NT2/D1 (cell line): Measurements from ENCODE around the gene ZNF197.
A peak's percentile ranks its signal among the peaks of the same experiment; 100 is the strongest.

Experiments
- DNase-seq: peaks from one replicate; pipeline ENCODE4 v3.0.0-alpha.2; 2011; ENCODE audit warnings: low read depth, low spot score
- H3K27me3 ChIP-seq: 2 replicates; pipeline ENCODE4 v1.6.0; 2011; ENCODE audit warnings: mild to moderate bottlenecking; ENCODE audit not compliant: insufficient read length, insufficient read depth
- H3K36me3 ChIP-seq: 2 replicates; pipeline ENCODE4 v1.6.1; 2011; ENCODE audit warnings: mild to moderate bottlenecking, low read length, mixed read lengths; ENCODE audit not compliant: insufficient read depth, insufficient read length
- H3K4me1 ChIP-seq: 2 replicates; pipeline ENCODE4 v1.5.1; 2011; ENCODE audit not compliant: insufficient read depth, insufficient read length
- H3K4me3 ChIP-seq: 2 replicates; pipeline ENCODE4 v1.5.1; 2011; ENCODE audit warnings: low read depth; ENCODE audit not compliant: insufficient read length
- H3K9ac ChIP-seq: 2 replicates; pipeline ENCODE4 v1.6.0; 2011; ENCODE audit warnings: low read depth; ENCODE audit not compliant: insufficient read length
- H3K9me3 ChIP-seq: 2 replicates; pipeline ENCODE4 v1.5.1; 2011; ENCODE audit warnings: mild to moderate bottlenecking, low read length; ENCODE audit not compliant: insufficient read depth
- SUZ12 ChIP-seq: IDR thresholded peaks from 2 replicates; pipeline ENCODE4 v1.6.1; 2011; ENCODE audit not compliant: insufficient read length, insufficient read depth; ENCODE audit errors: extremely low read depth
- YY1 ChIP-seq: IDR thresholded peaks from 2 replicates; pipeline ENCODE4 v1.6.1; 2011; ENCODE audit not compliant: insufficient read length, insufficient read depth
- ZNF274 ChIP-seq: IDR thresholded peaks from 2 replicates; pipeline ENCODE4 v1.6.1; 2011; ENCODE audit warnings: mild to moderate bottlenecking, low read depth, low read length

The ZNF197 gene

GRCh38 chr3:44643024-44643423, 18.2 kb downstream of the ZNF197 start:
- Histone ChIP-seq H3K36me3 (peaks cover 53% of the 10 kb centered on the region), H3K27me3 (no peaks in the 10 kb centered on the region), H3K9me3 (peaks cover 34% of the 10 kb centered on the region), H3K4me1 (no peaks in the 10 kb centered on the region), H3K4me3 (no peak overlapping the region), H3K9ac (no peak overlapping the region)
- no peak for DNase-seq
- TF ChIP-seq ZNF274 (no peak), SUZ12 (no peak), YY1 (no peak)

GRCh38 chr3:44647771-44648170, 22.9 kb downstream of the ZNF197 start:
- H3K9me3 ChIP-seq, result peaks cover 13% of the 10 kb centered on the region
- H3K4me3 ChIP-seq, result no peak overlapping the region
- no peaks in the 10 kb centered on the region for H3K4me1 ChIP-seq
- no peak for DNase-seq
- peaks cover 46% of the 10 kb centered on the region for H3K36me3 ChIP-seq
- TF ChIP-seq ZNF274 (no peak), SUZ12 (no peak), YY1 (no peak)
- no peak overlapping the region for H3K9ac ChIP-seq
- H3K27me3 ChIP-seq, result no peaks in the 10 kb centered on the region

- Histone ChIP-seq H3K36me3 (peaks cover 46% of the 10 kb centered on the region), H3K9ac (peak within 1 kb of the TSS; percentile 95), H3K27me3 (no peaks in the 10 kb centered on the region), H3K9me3 (peaks cover 4% of the 10 kb centered on the region; the same call in 1 of the 2 replicates), H3K4me3 (peak within 1 kb of the TSS; percentile 85), H3K4me1 (no peaks in the 10 kb centered on the region)
- peak; percentile 89 for DNase-seq
- no peak for TF ChIP-seq YY1
- no peak for TF ChIP-seq SUZ12
- no peak for TF ChIP-seq ZNF274
These were observed 23.9 kb downstream of the ZNF197 start, which contains the start of gene ZNF35 for GRCh38 chr3:44648564-44649229. Gene ZNF35 (plus strand): TSS chr3:44648732. CDS start chr3:44651068, 2,336 bp downstream.

- no peak for DNase-seq
- peaks cover 47% of the 10 kb centered on the region for H3K36me3 ChIP-seq
- no peaks in the 10 kb centered on the region for H3K27me3 ChIP-seq
- no peaks in the 10 kb centered on the region for H3K9me3 ChIP-seq
- no peaks in the 10 kb centered on the region for H3K4me1 ChIP-seq
- TF ChIP-seq ZNF274 (no peak), YY1 (no peak), SUZ12 (no peak)
- H3K9ac ChIP-seq, result no peak overlapping the region
- H3K4me3 ChIP-seq, result no peak overlapping the region
These were observed 24.9 kb downstream of the ZNF197 start for GRCh38 chr3:44649709-44650108.

GRCh38 chr3:44654039-44654438, 29.2 kb downstream of the ZNF197 start:
- Histone ChIP-seq H3K36me3 (peaks cover 80% of the 10 kb centered on the region), H3K9me3 (peaks cover 20% of the 10 kb centered on the region), H3K4me3 (no peak overlapping the region)

GRCh38 chr3:44659015-44659414, 34.2 kb downstream of the ZNF197 start:
- Histone ChIP-seq H3K9me3 (peaks cover 34% of the 10 kb centered on the region), H3K9ac (no peak overlapping the region), H3K4me1 (no peaks in the 10 kb centered on the region), H3K4me3 (no peak overlapping the region), H3K36me3 (peaks cover 83% of the 10 kb centered on the region), H3K27me3 (no peaks in the 10 kb centered on the region)
- no peak for TF ChIP-seq SUZ12
- TF ChIP-seq YY1, result no peak
- TF ChIP-seq ZNF274, result no peak
- no peak for DNase-seq

More at GRCh38 chr3:44654039-44654438, 29.2 kb downstream of the ZNF197 start:
- Histone ChIP-seq H3K4me1 (no peaks in the 10 kb centered on the region), H3K27me3 (no peaks in the 10 kb centered on the region), H3K9ac (no peak overlapping the region)
- DNase-seq, result no peak
- no peak for TF ChIP-seq SUZ12
- TF ChIP-seq ZNF274, result no peak
- no peak for TF ChIP-seq YY1

GRCh38 chr3:44659434-44659833, 34.6 kb downstream of the ZNF197 start:
- no peaks in the 10 kb centered on the region for H3K4me1 ChIP-seq
- no peak for DNase-seq
- peaks cover 82% of the 10 kb centered on the region for H3K36me3 ChIP-seq
- no peak overlapping the region for H3K4me3 ChIP-seq
- 0 out of 2 replicates have a peak, but pooled peaks have one; percentile 38 for TF ChIP-seq ZNF274
- TF ChIP-seq SUZ12, result no peak
- TF ChIP-seq YY1, result no peak
- H3K9ac ChIP-seq, result no peak overlapping the region
- no peaks in the 10 kb centered on the region for H3K27me3 ChIP-seq
- peaks cover 38% of the 10 kb centered on the region for H3K9me3 ChIP-seq
